Occipital lobe (tissue), 2 donors: ENCODE measurements around the gene COG3. TPM values are rescaled to one million over a fixed set of nuclear protein-coding genes. Genes with fewer than 3 reads are reported as not detected.

Experiments used
- DNase-seq: peaks from one replicate; lab custom pipeline; 2025; lab: John Stamatoyannopoulos, UW
- total RNA-seq: library from RNA; depleted of rRNA; stranded (reverse); fragments of >200 nt; gene quantifications from one replicate; pipeline ENCODE4 v1.2.3, GENCODE V29; 2014

The COG3 gene
- total RNA-seq, 1 donor from 2014 or later: 52.6 TPM

- no peak for DNase-seq
Observed at GRCh38 chr13:45501175-45501526, 36.4 kb downstream of the COG3 start.

- no peak for DNase-seq
Observed at GRCh38 chr13:45503658-45504057, 38.9 kb downstream of the COG3 start.

DNA sequence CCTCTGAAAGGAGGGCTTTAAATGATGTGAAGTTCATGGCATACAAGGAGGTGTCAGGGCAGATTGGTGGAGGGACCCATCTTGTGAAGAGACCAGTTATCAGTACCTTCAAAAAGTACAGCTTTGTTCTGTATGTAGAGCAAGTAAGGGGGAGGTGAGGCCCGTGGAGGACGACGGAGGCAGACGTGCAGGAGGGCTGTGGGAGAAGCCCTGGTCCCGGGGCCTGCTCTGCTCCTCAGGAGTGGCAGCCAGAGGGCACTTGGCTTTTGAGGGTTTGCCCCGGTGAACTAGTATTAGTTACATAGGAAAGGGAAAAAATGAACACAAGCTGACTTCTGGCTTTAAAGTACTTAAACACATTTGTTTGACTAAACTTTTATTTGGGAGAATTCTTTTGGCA lies 42.1 kb downstream of the COG3 start:
- no peak for DNase-seq

GRCh38 chr13:45508776-45509175 lies 44.0 kb downstream of the COG3 start:
- DNase-seq: no peak

GRCh38 chr13:45510672-45511071 lies 45.9 kb downstream of the COG3 start:
- no peak for DNase-seq

GRCh38 chr13:45511310-45512097 lies 46.8 kb downstream of the COG3 start:
- no peak for DNase-seq

DNA sequence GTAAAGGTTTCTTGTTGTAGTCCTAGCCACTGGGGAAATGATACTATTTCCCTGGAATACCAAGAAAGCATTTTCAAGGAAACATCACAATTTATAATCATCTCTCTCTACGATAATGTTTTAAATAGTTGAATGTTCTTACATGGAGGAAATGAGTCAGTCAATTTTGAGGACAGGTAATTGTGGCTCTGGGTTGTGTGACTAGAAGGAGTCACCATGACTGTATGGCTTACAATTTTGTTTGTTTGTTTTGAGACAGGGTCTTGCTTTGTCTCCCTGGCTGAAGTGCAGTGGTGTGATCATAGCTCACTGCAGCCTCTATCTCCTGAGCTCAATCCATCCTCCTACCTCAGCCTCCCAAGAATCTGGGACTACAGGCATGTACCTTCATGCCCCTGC lies 47.4 kb downstream of the COG3 start:
- no peak for DNase-seq

GRCh38 chr13:45516757-45517156 lies 52.0 kb downstream of the COG3 start:
- DNase-seq: no peak

GRCh38 chr13:45518525-45519245 lies 53.9 kb downstream of the COG3 start:
- DNase-seq: no peak

GRCh38 chr13:45519493-45519892 lies 54.8 kb downstream of the COG3 start:
- DNase-seq: no peak

- no peak for DNase-seq
Observed at GRCh38 chr13:45521297-45521696, 56.6 kb downstream of the COG3 start.

DNA sequence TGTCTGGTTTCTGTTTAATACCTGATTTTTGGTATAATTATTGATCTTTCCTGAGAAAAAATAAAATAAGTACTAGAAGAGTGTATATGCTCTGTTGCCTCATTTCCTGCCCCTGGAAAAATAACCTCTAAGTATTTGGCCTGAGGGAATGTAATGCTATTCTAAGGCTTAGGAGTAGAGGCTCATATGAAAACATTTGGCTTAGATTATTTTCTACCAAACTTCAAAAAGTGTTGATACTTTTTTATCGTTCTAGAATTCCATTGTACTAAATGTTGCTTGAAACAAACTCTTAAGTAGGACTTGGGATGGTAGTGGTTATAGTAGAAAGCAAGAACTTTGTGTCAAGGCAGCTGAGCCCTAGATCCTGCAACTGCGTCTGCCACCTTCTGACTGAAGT lies 57.8 kb downstream of the COG3 start:
- DNase-seq: no peak

- DNase-seq: no peak
Observed at GRCh38 chr13:45527699-45528462, 63.1 kb downstream of the COG3 start.

DNA sequence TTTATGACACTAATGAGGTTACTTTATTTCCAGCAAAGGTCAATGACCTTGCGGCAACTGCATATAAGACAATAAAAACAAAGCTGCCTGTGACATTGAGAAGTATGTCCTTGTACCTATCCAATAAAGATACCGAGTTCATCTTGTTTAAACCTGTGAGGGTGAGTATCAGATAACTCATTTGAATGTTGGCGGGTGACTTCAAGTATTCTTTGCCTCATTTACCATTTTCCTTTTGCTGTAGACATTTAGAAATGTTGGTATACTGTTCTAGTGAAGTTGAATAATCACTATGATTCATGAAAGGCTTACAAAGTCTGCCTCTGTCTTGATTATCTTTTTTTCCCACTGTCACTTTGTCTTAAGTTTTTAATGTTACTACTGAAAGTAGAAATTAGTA lies 65.0 kb downstream of the COG3 start:
- no peak for DNase-seq

DNA sequence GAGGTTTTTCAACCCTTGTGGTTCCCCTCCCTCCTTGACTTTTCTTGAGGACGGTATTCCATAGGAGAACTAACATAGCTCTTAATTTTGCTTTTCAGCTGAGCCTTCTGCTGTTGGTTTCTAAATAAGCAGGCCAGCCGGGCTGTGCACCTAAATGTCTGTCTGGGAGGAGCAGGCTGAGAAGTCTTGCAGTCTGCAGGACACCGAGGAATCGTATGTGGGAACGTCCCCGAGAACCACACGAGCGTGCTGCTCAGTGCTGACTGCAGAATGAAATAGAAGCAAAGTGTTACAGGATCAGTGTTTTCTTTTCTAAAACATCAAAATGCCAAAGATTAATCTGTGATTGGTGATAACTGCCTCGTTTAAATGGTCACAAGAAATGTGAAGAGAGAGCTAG lies 69.9 kb downstream of the COG3 start:
- no peak for DNase-seq

GRCh38 chr13:45536224-45536623 lies 71.5 kb downstream of the COG3 start:
- no peak for DNase-seq

- DNase-seq: no peak
Observed at GRCh38 chr13:45537516-45537915, 72.8 kb downstream of the COG3 start.

GRCh38 chr13:45538382-45538781 lies 73.6 kb downstream of the COG3 start:
- DNase-seq: no peak

GRCh38 chr13:45540195-45540594 lies 75.5 kb downstream of the COG3 start:
- no peak for DNase-seq

GRCh38 chr13:45540864-45541263 lies 76.1 kb downstream of the COG3 start:
- DNase-seq: no peak

DNA sequence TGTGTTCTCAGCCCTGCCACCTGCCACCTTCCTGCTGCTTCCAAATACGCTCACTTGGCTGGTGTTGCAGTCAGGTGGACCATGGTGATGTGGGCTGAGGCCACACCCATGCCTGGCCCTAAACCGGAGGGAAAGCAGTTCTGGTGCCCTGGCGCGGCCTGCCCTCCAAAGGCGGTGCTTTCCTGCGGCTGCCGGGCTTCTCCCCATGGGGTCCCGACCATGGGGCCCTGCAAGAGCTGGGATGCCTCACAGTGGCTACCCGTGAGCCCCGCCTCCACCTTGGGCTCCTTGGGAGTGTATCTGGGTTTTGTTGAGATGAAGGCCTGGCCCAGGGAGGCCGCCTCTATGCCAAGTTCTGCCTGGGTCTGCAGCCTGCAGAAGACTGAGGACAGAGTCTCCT lies 77.1 kb downstream of the COG3 start:
- DNase-seq: no peak

DNA sequence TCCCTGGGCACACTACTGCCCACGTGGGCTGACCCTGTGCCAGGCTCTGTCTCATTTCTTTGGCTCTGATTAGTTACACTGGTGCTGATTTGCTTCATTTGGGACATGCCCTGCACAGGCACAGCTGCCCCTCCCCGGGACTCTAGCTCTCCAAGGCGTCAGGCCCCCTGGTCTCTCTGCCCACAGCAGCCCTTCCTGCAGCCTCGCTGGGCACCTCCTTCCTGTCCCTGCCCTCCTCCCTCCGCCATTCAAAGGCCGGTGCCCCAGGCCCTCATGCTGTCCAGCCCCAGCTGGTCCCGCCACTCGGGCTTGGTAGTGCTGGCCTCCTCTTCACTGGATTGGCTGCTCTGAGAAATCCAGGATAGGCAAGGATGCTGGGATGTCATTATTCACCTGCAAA lies 77.7 kb downstream of the COG3 start:
- no peak for DNase-seq
